PC-9 (cell line): ENCODE data around the gene CRACDL.

Source experiments
- EZH2 ChIP-seq: fragments of 200-600 bp; sonication (generic); IDR thresholded peaks from 2 replicates; pipeline ENCODE4 v1.8.0; 2017; ENCODE audit warnings: antibody characterized with exemption, low read depth
- TF ChIP-seq, protein P1 (sequence below): fragments of 200-600 bp; sonication (generic); conservative IDR thresholded peaks from 2 replicates; pipeline ENCODE4 v1.6.1; 2017; ENCODE audit warnings: mixed run types, antibody characterized with exemption, mild to moderate bottlenecking, moderate library complexity

DNA sequence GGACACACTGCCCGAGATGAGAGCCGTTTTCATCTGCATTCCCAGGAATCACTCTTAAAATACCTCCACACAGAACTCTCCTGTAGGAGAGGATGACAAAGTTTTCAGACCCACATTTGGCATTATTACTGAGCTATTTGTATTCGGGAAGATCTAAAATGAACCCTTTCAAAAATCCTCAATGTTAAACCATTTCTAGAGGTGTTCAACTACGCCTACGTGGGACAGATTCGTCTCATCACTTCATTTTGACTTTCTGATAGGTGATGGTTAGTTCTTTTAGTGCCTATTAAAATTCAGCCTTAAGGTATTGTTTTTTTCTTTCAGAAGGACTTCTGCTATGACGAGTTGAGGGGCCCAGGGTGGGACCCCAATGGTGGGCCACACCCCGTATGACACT is 133.7 kb downstream of the CRACDL start:
- TF ChIP-seq, protein P1, sequence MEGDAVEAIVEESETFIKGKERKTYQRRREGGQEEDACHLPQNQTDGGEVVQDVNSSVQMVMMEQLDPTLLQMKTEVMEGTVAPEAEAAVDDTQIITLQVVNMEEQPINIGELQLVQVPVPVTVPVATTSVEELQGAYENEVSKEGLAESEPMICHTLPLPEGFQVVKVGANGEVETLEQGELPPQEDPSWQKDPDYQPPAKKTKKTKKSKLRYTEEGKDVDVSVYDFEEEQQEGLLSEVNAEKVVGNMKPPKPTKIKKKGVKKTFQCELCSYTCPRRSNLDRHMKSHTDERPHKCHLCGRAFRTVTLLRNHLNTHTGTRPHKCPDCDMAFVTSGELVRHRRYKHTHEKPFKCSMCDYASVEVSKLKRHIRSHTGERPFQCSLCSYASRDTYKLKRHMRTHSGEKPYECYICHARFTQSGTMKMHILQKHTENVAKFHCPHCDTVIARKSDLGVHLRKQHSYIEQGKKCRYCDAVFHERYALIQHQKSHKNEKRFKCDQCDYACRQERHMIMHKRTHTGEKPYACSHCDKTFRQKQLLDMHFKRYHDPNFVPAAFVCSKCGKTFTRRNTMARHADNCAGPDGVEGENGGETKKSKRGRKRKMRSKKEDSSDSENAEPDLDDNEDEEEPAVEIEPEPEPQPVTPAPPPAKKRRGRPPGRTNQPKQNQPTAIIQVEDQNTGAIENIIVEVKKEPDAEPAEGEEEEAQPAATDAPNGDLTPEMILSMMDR: no peak
- no peak for TF ChIP-seq EZH2
